Bladder microvascular endothelial cell (primary cell): ENCODE measurements around the gene HBG2. TPM values are rescaled to one million over a fixed set of nuclear protein-coding genes. Genes with fewer than 3 reads are reported as not detected.

Experiments used
- total RNA-seq: library from RNA; depleted of rRNA; stranded (reverse); fragments of >200 nt; gene quantifications from 2 replicates; pipeline ENCODE4 v1.2.3, GENCODE V29; 2014

HBG2 gene
- total RNA-seq, result not detected in 2 replicates

DNA sequence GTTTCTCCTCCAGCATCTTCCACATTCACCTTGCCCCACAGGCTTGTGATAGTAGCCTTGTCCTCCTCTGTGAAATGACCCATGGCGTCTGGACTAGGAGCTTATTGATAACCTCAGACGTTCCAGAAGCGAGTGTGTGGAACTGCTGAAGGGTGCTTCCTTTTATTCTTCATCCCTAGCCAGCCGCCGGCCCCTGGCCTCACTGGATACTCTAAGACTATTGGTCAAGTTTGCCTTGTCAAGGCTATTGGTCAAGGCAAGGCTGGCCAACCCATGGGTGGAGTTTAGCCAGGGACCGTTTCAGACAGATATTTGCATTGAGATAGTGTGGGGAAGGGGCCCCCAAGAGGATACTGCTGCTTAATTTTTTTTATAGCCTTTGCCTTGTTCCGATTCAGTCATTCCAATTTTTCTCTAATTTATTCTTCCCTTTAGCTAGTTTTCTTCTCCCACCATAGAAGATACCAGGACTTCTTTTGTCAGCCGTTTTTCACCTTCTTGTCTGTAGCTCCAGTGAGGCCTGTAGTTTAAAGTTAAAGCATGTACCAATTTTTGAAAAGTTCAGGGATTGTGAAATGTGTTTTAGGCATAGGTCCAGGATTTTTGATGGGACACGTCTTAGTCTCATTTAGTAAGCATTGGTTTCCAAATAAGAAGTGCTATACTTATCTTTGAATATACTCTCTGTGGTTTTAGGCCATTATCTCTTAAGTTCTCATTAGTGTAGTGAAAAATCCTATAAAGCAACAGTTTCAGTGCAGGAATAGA is at the start of gene HBG2:
HBG2 (minus strand) TSS at position 136 of the 768 bp plus-strand sequence; CDS start at position 83, 53 bp downstream.

DNA sequence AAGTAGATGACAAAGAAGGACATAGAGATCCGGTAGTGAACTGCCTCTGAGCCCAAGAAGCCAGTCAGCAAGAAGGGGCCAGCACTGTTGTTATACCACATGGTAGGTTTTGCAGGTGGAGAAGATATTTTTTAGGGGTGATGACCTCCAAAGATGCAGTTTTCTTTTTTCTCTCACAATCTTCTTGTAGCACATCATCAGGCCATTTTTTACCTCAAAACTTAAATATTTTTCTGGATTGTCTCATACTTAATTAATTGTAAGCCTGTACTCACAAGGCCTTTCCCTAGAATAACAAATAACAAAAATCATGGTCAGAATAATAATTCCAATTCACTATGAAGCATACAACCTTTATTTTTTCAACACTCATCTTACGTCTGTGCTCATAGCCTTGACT is 47.3 kb upstream of the HBG2 start, which contains the start of gene OR51B4:
OR51B4 (minus strand) TSS at position 101 of the 400 bp plus-strand sequence; CDS start at position 101, 0 bp downstream.

DNA sequence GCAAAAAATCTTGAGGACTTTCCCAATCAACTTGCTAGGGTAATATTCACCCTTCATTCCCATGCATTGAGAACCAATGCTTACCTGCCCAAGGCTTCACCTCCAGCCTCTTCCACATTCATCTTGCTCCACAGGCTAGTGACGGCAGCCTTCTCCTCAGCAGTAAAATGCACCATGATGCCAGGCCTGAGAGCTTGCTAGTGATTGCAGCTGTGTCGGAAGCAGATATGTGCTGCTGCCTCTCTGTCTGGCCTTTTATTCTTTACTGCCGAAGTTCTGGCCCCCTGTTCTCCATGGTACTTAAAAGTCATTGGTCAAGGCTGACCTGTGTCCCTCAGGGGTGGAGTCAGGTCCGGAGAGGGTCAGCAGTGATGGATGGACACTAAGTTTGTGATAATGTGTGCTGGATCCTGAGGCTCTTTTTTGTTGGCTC is 15.2 kb upstream of the HBG2 start, which contains the start of gene HBE1:
HBE1 (minus strand) TSS at position 231 of the 433 bp plus-strand sequence; CDS start at position 176, 55 bp downstream.

DNA sequence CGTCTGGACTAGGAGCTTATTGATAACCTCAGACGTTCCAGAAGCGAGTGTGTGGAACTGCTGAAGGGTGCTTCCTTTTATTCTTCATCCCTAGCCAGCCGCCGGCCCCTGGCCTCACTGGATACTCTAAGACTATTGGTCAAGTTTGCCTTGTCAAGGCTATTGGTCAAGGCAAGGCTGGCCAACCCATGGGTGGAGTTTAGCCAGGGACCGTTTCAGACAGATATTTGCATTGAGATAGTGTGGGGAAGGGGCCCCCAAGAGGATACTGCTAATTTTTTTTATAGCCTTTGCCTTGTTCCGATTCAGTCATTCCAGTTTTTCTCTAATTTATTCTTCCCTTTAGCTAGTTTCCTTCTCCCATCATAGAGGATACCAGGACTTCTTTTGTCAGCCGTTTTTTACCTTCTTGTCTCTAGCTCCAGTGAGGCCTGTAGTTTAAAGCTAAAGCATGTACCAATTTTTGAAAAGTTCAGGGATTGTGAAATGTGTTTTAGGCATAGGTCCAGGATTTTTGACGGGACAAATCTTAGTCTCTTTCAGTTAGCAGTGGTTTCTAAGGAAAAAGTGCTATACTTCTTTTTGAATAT is 4.7 kb downstream of the HBG2 start, which contains the start of gene HBG1:
HBG1 (minus strand) TSS at position 51 of the 590 bp plus-strand sequence. CDS start 53 bp downstream, outside the sequence.

DNA sequence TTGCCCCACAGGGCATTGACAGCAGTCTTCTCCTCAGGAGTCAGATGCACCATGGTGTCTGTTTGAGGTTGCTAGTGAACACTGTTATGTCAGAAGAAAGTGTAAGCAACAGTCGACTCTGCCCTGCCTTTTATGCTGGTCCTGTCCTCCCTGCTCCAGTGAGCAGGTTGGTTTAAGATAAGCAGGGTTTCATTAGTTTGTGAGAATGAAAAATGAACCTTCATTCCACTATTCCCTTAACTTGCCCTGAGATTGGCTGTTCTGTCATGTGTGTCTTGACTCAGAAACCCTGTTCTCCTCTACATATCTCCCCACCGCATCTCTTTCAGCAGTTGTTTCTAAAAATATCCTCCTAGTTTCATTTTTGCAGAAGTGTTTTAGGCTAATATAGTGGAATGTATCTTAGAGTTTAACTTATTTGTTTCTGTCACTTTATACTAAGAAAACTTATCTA is 20.2 kb downstream of the HBG2 start, which contains the start of gene HBD:
HBD (minus strand) TSS at position 103 of the 454 bp plus-strand sequence; CDS start at position 53, 50 bp downstream.

DNA sequence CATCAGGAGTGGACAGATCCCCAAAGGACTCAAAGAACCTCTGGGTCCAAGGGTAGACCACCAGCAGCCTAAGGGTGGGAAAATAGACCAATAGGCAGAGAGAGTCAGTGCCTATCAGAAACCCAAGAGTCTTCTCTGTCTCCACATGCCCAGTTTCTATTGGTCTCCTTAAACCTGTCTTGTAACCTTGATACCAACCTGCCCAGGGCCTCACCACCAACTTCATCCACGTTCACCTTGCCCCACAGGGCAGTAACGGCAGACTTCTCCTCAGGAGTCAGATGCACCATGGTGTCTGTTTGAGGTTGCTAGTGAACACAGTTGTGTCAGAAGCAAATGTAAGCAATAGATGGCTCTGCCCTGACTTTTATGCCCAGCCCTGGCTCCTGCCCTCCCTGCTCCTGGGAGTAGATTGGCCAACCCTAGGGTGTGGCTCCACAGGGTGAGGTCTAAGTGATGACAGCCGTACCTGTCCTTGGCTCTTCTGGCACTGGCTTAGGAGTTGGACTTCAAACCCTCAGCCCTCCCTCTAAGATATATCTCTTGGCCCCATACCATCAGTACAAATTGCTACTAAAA is 27.8 kb downstream of the HBG2 start, which contains the start of gene HBB:
HBB (minus strand) TSS at position 340 of the 579 bp plus-strand sequence; CDS start at position 290, 50 bp downstream.

Other genes with a start within 250 kb of the HBG2 start
- gene OR52J3, start 208.3 kb downstream of the HBG2 start, total RNA-seq, result not detected in 2 replicates
- not detected in 2 replicates for gene OR52E2, start 195.2 kb downstream of the HBG2 start, total RNA-seq
- gene OR52E1, start 185.2 kb downstream of the HBG2 start, total RNA-seq, result not detected in 2 replicates
- gene OR52A5, start 116.4 kb downstream of the HBG2 start, total RNA-seq, result not detected in 2 replicates
- not detected in 2 replicates for gene OR52A1, start 100.0 kb downstream of the HBG2 start, total RNA-seq
- not detected in 2 replicates for gene OR51V1, start 54.1 kb downstream of the HBG2 start, total RNA-seq
- not detected in 2 replicates for gene HBB, start 27.7 kb downstream of the HBG2 start, total RNA-seq
- gene HBD, start 20.3 kb downstream of the HBG2 start, total RNA-seq, result not detected in 2 replicates
- not detected in 2 replicates for gene HBG1, start 4.9 kb downstream of the HBG2 start, total RNA-seq
- not detected in 2 replicates for gene HBE1, start 15.2 kb upstream of the HBG2 start, total RNA-seq
- not detected in 2 replicates for gene OR51B4, start 47.2 kb upstream of the HBG2 start, total RNA-seq
- gene OR51B2, start 69.5 kb upstream of the HBG2 start, total RNA-seq, result not detected in 2 replicates
- not detected in 2 replicates for gene OR51B5, start 88.7 kb upstream of the HBG2 start, total RNA-seq
- not detected in 2 replicates for gene OR51B6, start 96.7 kb upstream of the HBG2 start, total RNA-seq
- gene OR51M1, start 129.0 kb upstream of the HBG2 start, total RNA-seq, result not detected in 2 replicates
- not detected in 2 replicates for gene OR51Q1, start 167.3 kb upstream of the HBG2 start, total RNA-seq
- not detected in 2 replicates for gene OR51I1, start 186.7 kb upstream of the HBG2 start, total RNA-seq
- gene OR51I2, start 194.5 kb upstream of the HBG2 start, total RNA-seq, result not detected in 2 replicates
- not detected in 2 replicates for gene OR52D1, start 233.9 kb upstream of the HBG2 start, total RNA-seq